ENCODE data around the gene RSPH4A. TPM values are rescaled to one million over a fixed set of nuclear protein-coding genes. Genes with fewer than 3 reads are reported as not detected.
A peak's percentile ranks its signal among the peaks of the same experiment; 100 is the strongest.

RSPH4A gene
- total RNA-seq, 1 donor from 2014 or later: not detected

DNA sequence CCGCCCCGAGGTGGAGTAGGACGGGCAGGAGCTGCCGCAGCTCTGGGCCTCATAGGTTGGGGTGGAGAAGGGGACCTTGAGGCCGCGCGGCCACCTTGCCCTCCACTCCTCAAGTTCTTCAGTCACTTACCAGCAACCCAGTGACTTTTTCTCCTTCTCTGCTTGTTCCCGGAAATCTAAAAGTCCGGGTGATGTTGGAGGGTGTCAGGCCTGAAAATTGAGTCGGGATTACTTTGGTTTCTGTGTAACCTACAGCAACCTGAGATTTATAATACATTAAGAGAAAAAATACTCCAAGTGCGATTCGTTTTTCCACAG lies 44.6 kb upstream of the RSPH4A start:
- Histone ChIP-seq H3K4me3 (peak overlapping the region; percentile 93 to 94), H3K27me3 (no peaks in the 10 kb centered on the region), H3K27ac (peak overlapping the region; percentile 89), H3K36me3 (peaks cover 0 to 6% of the 10 kb centered on the region in 2 donors), H3K4me1 (peaks cover 35% of the 10 kb centered on the region), H3K9me3 (no peaks in the 10 kb centered on the region)
- no peak for DNase-seq (ENCODE audit: extremely low spot score in 2 of 2)
- intact Hi-C loops (cut with DNase I): no loop called here
- TF ChIP-seq, protein P1, sequence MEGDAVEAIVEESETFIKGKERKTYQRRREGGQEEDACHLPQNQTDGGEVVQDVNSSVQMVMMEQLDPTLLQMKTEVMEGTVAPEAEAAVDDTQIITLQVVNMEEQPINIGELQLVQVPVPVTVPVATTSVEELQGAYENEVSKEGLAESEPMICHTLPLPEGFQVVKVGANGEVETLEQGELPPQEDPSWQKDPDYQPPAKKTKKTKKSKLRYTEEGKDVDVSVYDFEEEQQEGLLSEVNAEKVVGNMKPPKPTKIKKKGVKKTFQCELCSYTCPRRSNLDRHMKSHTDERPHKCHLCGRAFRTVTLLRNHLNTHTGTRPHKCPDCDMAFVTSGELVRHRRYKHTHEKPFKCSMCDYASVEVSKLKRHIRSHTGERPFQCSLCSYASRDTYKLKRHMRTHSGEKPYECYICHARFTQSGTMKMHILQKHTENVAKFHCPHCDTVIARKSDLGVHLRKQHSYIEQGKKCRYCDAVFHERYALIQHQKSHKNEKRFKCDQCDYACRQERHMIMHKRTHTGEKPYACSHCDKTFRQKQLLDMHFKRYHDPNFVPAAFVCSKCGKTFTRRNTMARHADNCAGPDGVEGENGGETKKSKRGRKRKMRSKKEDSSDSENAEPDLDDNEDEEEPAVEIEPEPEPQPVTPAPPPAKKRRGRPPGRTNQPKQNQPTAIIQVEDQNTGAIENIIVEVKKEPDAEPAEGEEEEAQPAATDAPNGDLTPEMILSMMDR (IDR thresholded peaks at IDR 0.05): no peak
- no peak for TF ChIP-seq POLR2AphosphoS5 (IDR thresholded peaks at IDR 0.05; ENCODE audit: insufficient read depth in 1 of 2, low read depth in 1 of 2)
- no peak for TF ChIP-seq POLR2A (IDR thresholded peaks at IDR 0.05)

DNA sequence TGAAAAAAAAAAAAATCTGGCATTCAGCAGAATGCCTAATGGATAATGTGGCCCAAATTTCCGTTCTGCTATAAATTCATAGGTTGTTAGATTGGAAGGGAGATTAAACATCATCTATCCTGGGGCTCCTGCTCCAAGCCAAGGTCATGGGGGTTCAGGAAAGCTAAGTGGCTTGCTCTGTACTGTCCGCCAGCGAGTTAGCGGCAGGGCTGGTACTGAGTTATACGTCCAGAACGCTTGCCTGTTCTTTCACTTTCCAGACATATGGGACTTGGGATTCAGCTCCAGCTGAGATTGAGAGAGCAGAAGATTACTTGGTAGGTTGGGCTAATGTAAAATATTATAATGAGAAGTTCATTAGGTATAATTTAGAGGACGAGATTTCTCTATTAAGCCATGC lies 44.1 kb upstream of the RSPH4A start:
- peaks cover 35% of the 10 kb centered on the region for H3K4me1 ChIP-seq
- peak overlapping the region; percentile 93 to 94 for H3K4me3 ChIP-seq
- intact Hi-C loops (cut with DNase I): no loop called here

DNA sequence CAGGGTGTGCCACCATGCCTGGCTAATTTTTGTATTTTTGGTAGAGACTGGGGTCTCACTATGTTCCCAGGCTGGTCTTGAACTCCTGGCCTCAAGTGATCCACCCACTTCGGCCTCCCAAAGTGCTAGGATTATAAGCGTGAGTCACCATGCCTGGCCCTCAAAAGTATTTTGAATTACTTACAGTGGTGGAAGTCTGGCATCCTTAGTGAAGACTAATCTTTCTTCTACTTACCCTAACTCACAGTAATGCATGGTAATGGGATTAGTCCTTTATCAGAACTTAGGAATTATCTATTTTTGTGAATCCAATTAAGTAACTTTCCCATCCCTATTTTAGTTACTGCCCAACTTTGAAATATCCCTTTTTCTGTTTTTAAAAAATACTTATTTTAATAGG lies 41.1 kb upstream of the RSPH4A start:
- H3K4me1 ChIP-seq: peaks cover 36% of the 10 kb centered on the region
- no peak overlapping the region for H3K27ac ChIP-seq
- H3K36me3 ChIP-seq: peaks cover 0 to 10% of the 10 kb centered on the region in 2 donors
- H3K4me3 ChIP-seq: no peak overlapping the region
- no peak for DNase-seq (ENCODE audit: extremely low spot score in 2 of 2)
- TF ChIP-seq, protein P1 (IDR thresholded peaks at IDR 0.05): no peak
- no peak for TF ChIP-seq POLR2AphosphoS5 (IDR thresholded peaks at IDR 0.05; ENCODE audit: insufficient read depth in 1 of 2, low read depth in 1 of 2)
- TF ChIP-seq POLR2A (IDR thresholded peaks at IDR 0.05): no peak
- no peaks in the 10 kb centered on the region for H3K27me3 ChIP-seq
- H3K9me3 ChIP-seq: no peaks in the 10 kb centered on the region
- intact Hi-C loops (cut with DNase I): no loop called here

More for the DNA sequence above, 44.1 kb upstream of the RSPH4A start:
- H3K36me3 ChIP-seq: peaks cover 0 to 6% of the 10 kb centered on the region in 2 donors
- peak overlapping the region; percentile 89 for H3K27ac ChIP-seq
- H3K9me3 ChIP-seq: no peaks in the 10 kb centered on the region
- TF ChIP-seq POLR2AphosphoS5 (IDR thresholded peaks at IDR 0.05; ENCODE audit: insufficient read depth in 1 of 2, low read depth in 1 of 2) (no peak), POLR2A (IDR thresholded peaks at IDR 0.05) (no peak)
- TF ChIP-seq, protein P1 (IDR thresholded peaks at IDR 0.05): no peak
- H3K27me3 ChIP-seq: no peaks in the 10 kb centered on the region
- DNase-seq (ENCODE audit: extremely low spot score in 2 of 2): no peak

DNA sequence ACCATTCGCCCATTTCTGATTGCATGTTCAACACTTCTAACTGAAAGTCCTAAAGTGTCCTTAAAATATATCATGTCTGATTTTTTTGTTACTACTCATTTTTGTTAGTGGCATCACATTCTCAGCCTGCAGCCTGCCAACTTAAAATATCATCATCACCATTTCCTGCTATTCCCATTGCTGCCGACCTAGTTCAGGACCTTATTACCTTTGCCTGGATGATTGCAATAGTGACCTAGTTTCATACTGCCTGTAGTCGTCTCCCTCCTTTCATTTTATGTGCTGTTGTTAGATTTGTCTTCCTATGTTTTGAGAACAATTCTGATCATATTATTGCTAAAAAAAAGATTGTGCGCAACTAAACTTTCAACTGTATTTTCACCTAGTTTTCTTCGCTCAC lies 38.8 kb upstream of the RSPH4A start:
- no peak overlapping the region for H3K4me3 ChIP-seq
- DNase-seq (ENCODE audit: extremely low spot score in 2 of 2): no peak
- TF ChIP-seq, protein P1 (IDR thresholded peaks at IDR 0.05): no peak
- TF ChIP-seq POLR2A (IDR thresholded peaks at IDR 0.05): no peak
- TF ChIP-seq POLR2AphosphoS5 (IDR thresholded peaks at IDR 0.05; ENCODE audit: insufficient read depth in 1 of 2, low read depth in 1 of 2): no peak
- H3K4me1 ChIP-seq: peaks cover 26% of the 10 kb centered on the region
- no peaks in the 10 kb centered on the region for H3K9me3 ChIP-seq
- no peaks in the 10 kb centered on the region for H3K27me3 ChIP-seq
- H3K27ac ChIP-seq: no peak overlapping the region
- intact Hi-C loops (cut with DNase I): no loop called here
- H3K36me3 ChIP-seq: peaks cover 0 to 19% of the 10 kb centered on the region in 2 donors

DNA sequence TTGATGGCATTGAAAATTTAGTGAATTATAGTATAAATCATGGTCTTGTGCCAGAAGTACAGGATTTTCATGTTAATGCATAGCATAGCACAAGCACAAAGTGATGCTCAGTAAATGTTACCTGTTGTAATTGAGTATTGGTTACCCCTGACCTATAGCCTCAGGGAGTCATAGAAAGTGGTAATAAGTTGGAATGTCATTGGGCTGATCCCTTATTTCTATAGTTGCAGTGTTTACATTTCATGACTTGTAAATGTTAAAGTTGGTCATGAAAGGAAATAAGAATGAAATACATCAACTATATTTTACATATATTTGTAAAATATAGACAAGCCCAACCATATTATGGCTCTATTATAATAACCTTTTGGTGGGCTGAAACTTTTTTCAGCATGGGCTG lies 37.9 kb upstream of the RSPH4A start:
- intact Hi-C loops (cut with DNase I): no loop called here
- Histone ChIP-seq H3K4me3 (no peak overlapping the region), H3K36me3 (peaks cover 0 to 19% of the 10 kb centered on the region in 2 donors), H3K9me3 (no peaks in the 10 kb centered on the region), H3K27ac (no peak overlapping the region), H3K4me1 (peaks cover 18% of the 10 kb centered on the region), H3K27me3 (no peaks in the 10 kb centered on the region)
- no peak for DNase-seq (ENCODE audit: extremely low spot score in 2 of 2)
- TF ChIP-seq, protein P1 (IDR thresholded peaks at IDR 0.05): no peak
- TF ChIP-seq POLR2AphosphoS5 (IDR thresholded peaks at IDR 0.05; ENCODE audit: insufficient read depth in 1 of 2, low read depth in 1 of 2) (no peak), POLR2A (IDR thresholded peaks at IDR 0.05) (no peak)

Measured in vagina (tissue), 2 donors.